ENCODE results near the gene DLG5.
A peak's percentile ranks its signal among the peaks of the same experiment; 100 is the strongest.

Gene DLG5, protein sequence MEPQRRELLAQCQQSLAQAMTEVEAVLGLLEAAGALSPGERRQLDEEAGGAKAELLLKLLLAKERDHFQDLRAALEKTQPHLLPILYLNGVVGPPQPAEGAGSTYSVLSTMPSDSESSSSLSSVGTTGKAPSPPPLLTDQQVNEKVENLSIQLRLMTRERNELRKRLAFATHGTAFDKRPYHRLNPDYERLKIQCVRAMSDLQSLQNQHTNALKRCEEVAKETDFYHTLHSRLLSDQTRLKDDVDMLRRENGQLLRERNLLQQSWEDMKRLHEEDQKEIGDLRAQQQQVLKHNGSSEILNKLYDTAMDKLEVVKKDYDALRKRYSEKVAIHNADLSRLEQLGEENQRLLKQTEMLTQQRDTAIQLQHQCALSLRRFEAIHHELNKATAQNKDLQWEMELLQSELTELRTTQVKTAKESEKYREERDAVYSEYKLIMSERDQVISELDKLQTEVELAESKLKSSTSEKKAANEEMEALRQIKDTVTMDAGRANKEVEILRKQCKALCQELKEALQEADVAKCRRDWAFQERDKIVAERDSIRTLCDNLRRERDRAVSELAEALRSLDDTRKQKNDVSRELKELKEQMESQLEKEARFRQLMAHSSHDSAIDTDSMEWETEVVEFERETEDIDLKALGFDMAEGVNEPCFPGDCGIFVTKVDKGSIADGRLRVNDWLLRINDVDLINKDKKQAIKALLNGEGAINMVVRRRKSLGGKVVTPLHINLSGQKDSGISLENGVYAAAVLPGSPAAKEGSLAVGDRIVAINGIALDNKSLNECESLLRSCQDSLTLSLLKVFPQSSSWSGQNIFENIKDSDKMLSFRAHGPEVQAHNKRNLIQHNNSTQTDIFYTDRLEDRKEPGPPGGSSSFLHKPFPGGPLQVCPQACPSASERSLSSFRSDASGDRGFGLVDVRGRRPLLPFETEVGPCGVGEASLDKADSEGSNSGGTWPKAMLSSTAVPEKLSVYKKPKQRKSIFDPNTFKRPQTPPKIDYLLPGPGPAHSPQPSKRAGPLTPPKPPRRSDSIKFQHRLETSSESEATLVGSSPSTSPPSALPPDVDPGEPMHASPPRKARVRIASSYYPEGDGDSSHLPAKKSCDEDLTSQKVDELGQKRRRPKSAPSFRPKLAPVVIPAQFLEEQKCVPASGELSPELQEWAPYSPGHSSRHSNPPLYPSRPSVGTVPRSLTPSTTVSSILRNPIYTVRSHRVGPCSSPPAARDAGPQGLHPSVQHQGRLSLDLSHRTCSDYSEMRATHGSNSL (N-terminal part only)

GRCh38 chr10:77926566-77927401 lies at the start of gene DLG5:
Gene DLG5 (minus strand): TSS chr10:77926755. CDS start chr10:77926520, 235 bp downstream.
- peak in 1 of 2 experiments; percentile 13 for DNase-seq

DNA sequence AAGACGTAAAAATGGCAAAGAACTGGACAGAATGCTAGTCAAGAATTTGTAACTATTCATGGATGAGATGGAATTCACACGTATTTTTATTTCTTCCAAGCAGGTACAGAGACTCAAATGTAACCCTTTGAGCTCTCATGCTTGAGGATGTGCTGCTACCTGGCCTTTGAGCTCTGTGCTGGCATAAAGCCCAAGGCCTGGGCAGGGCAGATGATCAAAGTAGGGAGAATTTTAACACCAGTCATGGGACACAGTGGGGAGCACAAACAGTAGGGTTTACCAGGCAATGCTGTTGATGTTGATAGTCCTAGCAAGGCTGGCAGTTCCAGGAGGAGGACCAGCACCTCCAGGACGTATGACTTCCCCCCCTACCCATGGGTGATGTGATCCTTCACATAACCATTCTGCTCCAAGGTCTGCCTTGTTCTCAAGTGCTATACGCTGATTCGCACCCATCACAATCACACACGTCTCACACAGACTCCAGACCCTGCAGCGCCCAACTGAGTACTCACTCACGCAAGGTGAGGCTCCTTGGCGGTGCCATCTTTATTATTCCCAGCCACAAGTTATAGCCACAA lies 48.6 kb upstream of the DLG5 start:
- DNase-seq = no peak

GRCh38 chr10:77974396-77975074 lies 48.0 kb upstream of the DLG5 start:
- DNase-seq = no peak

- no peak for DNase-seq
These were observed 46.7 kb upstream of the DLG5 start for GRCh38 chr10:77973276-77973675.

GRCh38 chr10:77972148-77972547 lies 45.6 kb upstream of the DLG5 start:
- DNase-seq = no peak

GRCh38 chr10:77971804-77972144 lies 45.2 kb upstream of the DLG5 start:
- DNase-seq = no peak

- no peak for DNase-seq
These were observed 44.6 kb upstream of the DLG5 start for GRCh38 chr10:77970869-77971803.

GRCh38 chr10:77969114-77969513 lies 42.6 kb upstream of the DLG5 start:
- no peak for DNase-seq

- DNase-seq = no peak
These were observed 41.1 kb upstream of the DLG5 start for GRCh38 chr10:77967611-77968022.

- no peak for DNase-seq
These were observed 38.7 kb upstream of the DLG5 start for GRCh38 chr10:77965294-77965693.

- no peak for DNase-seq
These were observed 38.3 kb upstream of the DLG5 start for GRCh38 chr10:77964811-77965210.

- DNase-seq = no peak
These were observed 37.3 kb upstream of the DLG5 start for GRCh38 chr10:77963901-77964300.

DNA sequence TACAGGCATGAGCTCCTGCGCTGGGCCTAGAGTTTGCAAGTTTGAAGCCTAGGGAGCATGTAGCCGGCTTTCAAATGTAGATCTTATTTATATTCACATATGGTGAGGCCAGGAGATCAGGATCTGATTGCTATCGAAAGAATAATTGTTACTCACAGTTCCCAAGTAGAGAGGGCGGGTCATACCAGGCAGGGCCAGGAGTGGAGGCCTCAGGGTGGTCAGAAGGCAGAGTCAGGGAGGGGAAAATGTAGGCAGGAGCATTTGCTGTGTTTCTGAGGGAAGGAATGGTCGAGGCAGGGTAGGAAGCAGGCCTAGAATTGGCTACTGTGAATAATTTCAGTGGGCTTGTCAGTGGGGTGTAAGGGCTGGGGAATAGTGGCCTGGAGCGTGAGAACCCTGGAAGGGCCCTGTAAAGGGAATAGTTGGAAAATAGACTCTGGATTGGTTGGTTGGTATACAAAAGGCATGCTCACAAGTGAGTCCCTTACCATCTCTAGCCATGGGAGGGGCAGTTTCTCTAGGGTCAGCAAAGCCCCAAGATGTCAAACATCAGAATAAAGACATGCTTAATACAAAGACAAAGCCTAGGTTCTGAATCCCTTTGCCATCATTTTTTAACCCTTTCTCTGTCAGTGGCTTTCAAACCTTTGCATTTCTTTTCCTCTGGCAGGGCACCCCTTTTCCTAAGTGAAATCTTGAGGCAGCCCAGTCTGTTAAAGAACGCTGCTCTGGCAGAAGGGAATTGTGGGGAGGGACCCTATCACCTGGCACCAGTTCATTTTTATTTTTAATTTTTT lies 36.0 kb upstream of the DLG5 start:
- no peak for DNase-seq

GRCh38 chr10:77961668-77962067 lies 35.1 kb upstream of the DLG5 start:
- no peak for DNase-seq

- DNase-seq = no peak
These were observed 34.3 kb upstream of the DLG5 start for GRCh38 chr10:77960829-77961329.

DNA sequence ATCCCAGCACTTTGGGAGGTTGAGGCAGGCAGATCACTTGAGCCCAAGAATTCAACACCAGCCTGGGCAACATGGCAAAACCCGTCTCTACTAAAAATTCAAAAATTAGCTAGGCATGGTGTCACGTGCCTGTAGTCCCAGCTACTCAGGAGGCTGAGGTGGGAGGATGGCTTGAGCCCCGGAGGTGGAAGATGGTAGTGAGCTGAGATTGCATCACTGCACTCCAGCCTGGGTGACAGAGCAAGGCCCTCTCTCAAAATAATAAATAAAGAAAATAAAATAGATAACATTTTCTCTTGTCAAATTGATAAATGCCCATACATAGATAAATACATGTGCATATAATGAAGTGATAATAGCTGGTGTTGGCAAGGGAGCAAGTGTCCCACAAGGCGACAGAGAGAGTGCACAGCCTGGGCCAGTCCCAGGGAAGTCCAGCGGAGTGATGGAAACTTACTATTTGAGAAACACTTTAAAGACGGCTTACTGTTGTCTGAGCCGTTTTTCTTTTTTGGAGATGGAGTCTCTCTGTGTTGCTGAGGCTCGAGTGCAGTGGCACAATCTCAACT lies 33.4 kb upstream of the DLG5 start:
- DNase-seq = no peak

GRCh38 chr10:77959384-77959783 lies 32.8 kb upstream of the DLG5 start:
- DNase-seq = no peak

DNA sequence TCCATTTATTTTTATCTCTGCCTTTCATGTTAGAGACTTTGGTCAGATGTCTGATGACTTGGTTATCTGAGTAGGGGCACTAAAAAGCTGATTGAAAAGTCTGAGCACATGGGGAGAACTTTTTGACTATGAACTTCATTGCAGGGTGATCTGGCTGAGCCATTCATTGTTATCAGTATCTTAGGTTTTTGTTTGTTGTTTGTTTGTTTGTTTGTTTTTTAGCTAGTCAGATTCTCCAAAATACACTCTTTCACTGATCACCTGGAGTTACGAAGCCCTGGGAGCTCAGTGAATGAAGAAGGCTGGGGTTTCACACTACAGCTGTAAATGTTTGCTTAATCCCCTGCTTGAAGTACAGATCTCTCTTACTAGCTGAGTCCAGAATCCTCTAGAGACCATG lies 28.6 kb upstream of the DLG5 start:
- DNase-seq = no peak

DNA sequence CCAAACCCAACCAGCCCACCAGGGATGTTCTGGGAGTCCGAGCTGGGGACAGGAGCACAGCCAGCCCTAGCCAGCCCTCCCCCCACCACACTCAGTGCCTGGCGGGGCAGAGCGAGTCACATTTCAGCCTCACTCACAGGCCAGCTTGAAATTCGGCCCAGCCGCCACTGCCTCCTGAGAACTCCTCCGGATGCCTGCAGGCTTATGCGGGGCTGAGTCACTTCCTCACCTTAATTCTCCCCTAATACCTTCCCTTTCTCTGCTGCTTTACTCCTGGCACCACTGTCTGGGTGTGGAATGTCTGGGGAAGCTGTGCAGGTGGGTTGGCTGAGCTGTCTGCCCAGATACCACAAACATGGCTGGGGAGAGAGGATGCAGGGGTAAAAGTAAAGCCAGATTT lies 22.6 kb upstream of the DLG5 start:
- no peak for DNase-seq
